Nephron progenitor cell (in vitro differentiated cells): ENCODE results near the gene IFT20.
A peak's percentile ranks its signal among the peaks of the same experiment; 100 is the strongest.

Experiments used
- DNase-seq: peaks from one replicate; pipeline ENCODE4 v3.0.0; 2021
- H3K27ac Mint-ChIP-seq: 2 replicates; pipeline ENCODE4 v1.8.0; 2021; ENCODE audit warnings: mild to moderate bottlenecking, moderate library complexity, mixed read lengths
- H3K27me3 Mint-ChIP-seq: 2 replicates; pipeline ENCODE4 v1.8.0; 2021; ENCODE audit warnings: mild to moderate bottlenecking, low read depth, mixed read lengths; ENCODE audit not compliant: poor library complexity
- H3K36me3 Mint-ChIP-seq: 2 replicates; pipeline ENCODE4 v1.8.0; 2021; ENCODE audit warnings: low read depth, mixed read lengths
- H3K4me1 Mint-ChIP-seq: 2 replicates; pipeline ENCODE4 v1.8.0; 2021; ENCODE audit warnings: mixed read lengths
- H3K4me3 Mint-ChIP-seq: 2 replicates; pipeline ENCODE4 v1.8.0; 2021; ENCODE audit warnings: mild to moderate bottlenecking, moderate library complexity, mixed read lengths
- H3K9me3 Mint-ChIP-seq: 2 replicates; pipeline ENCODE4 v1.8.0; 2021; ENCODE audit warnings: mild to moderate bottlenecking, moderate library complexity, mixed read lengths
- CTCF ChIP-seq: fragments of 200-600 bp; sonication (generic); IDR thresholded peaks from 2 replicates; pipeline ENCODE4 v1.5.0; 2021; ENCODE audit warnings: antibody characterized with exemption

The IFT20 gene

DNA sequence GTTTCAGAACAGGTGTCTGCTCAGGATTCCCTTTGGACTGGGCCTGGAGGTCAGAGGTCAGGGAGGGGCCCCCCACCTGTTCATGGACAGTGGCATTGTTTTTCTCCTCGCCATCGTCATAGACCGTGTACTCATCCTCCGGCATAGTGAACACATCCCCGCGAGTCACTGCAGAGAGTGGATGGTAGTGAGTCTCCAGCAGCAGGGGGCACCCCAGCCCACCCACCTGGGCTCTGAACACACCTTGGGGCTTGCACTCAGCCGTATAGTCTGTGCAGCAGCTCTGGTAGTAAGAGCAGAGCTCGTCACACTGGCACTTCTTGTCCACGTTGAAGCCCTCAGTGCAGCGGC is 34.4 kb upstream of the IFT20 start:
- no peak for TF ChIP-seq CTCF
- peaks cover 33% of the 10 kb centered on the region for H3K27me3 Mint-ChIP-seq
- H3K27ac Mint-ChIP-seq: peak overlapping the region; percentile 83
- no peaks in the 10 kb centered on the region for H3K9me3 Mint-ChIP-seq
- DNase-seq: no peak
- no peak overlapping the region for H3K4me3 Mint-ChIP-seq
- H3K36me3 Mint-ChIP-seq: no peaks in the 10 kb centered on the region
- peaks cover 36% of the 10 kb centered on the region for H3K4me1 Mint-ChIP-seq

- Mint-ChIP-seq H3K4me3 (no peak overlapping the region), H3K27ac (no peak overlapping the region), H3K4me1 (peaks cover 36% of the 10 kb centered on the region), H3K36me3 (no peaks in the 10 kb centered on the region), H3K9me3 (no peaks in the 10 kb centered on the region), H3K27me3 (peaks cover 33% of the 10 kb centered on the region)
- no peak for DNase-seq
- TF ChIP-seq CTCF: no peak
Measured at GRCh38 chr17:28368915-28369683, 33.8 kb upstream of the IFT20 start.

DNA sequence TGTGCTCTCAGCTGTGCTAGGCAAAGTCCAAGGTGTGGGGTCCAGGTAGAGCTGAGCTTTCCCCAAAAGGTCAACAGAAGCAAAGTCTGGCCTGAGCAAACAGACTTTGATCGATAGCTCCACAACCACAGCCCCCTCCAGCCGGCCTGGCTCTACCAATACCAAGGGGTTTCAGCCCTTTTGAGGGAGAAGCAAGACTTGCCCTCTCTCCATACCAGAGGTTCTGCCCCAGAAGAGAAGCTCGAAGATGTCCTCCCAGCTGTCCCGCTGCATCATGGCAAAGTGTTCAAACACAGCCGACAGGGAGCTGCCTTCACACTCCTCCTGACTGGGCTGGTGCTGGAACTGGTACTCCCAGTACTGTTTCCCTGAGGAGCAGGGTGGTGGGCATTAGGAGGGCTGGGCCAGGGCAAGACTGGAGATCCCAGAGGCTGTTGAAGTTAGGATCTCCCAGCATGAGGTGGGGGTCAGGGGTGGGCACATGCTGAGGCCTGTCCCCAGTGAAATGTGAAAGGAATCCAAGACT is 33.1 kb upstream of the IFT20 start:
- TF ChIP-seq CTCF: no peak
- peaks cover 32% of the 10 kb centered on the region for H3K4me1 Mint-ChIP-seq
- H3K27ac Mint-ChIP-seq: no peak overlapping the region
- H3K9me3 Mint-ChIP-seq: no peaks in the 10 kb centered on the region
- peaks cover 4% of the 10 kb centered on the region for H3K36me3 Mint-ChIP-seq
- H3K27me3 Mint-ChIP-seq: peaks cover 26% of the 10 kb centered on the region
- no peak for DNase-seq
- no peak overlapping the region for H3K4me3 Mint-ChIP-seq

GRCh38 chr17:28367641-28368305 is 32.5 kb upstream of the IFT20 start:
- DNase-seq: no peak
- Mint-ChIP-seq H3K4me3 (no peak overlapping the region), H3K27ac (no peak overlapping the region), H3K27me3 (peaks cover 20% of the 10 kb centered on the region), H3K36me3 (peaks cover 5% of the 10 kb centered on the region), H3K4me1 (peaks cover 27% of the 10 kb centered on the region), H3K9me3 (no peaks in the 10 kb centered on the region)
- TF ChIP-seq CTCF: no peak

- Mint-ChIP-seq H3K27me3 (peaks cover 12% of the 10 kb centered on the region), H3K4me1 (peaks cover 22% of the 10 kb centered on the region), H3K4me3 (no peak overlapping the region), H3K9me3 (no peaks in the 10 kb centered on the region), H3K36me3 (peaks cover 6% of the 10 kb centered on the region), H3K27ac (no peak overlapping the region)
- no peak for DNase-seq
- TF ChIP-seq CTCF: no peak
Measured at GRCh38 chr17:28366605-28367004, 31.3 kb upstream of the IFT20 start.
